ENCODE results near the gene OLFML1.
"Not testable (repeated sequence)": the region's sequence is repeated elsewhere in the genome, so short reads cannot be mapped to it uniquely, and the experiment has no call there.

The OLFML1 gene

DNA sequence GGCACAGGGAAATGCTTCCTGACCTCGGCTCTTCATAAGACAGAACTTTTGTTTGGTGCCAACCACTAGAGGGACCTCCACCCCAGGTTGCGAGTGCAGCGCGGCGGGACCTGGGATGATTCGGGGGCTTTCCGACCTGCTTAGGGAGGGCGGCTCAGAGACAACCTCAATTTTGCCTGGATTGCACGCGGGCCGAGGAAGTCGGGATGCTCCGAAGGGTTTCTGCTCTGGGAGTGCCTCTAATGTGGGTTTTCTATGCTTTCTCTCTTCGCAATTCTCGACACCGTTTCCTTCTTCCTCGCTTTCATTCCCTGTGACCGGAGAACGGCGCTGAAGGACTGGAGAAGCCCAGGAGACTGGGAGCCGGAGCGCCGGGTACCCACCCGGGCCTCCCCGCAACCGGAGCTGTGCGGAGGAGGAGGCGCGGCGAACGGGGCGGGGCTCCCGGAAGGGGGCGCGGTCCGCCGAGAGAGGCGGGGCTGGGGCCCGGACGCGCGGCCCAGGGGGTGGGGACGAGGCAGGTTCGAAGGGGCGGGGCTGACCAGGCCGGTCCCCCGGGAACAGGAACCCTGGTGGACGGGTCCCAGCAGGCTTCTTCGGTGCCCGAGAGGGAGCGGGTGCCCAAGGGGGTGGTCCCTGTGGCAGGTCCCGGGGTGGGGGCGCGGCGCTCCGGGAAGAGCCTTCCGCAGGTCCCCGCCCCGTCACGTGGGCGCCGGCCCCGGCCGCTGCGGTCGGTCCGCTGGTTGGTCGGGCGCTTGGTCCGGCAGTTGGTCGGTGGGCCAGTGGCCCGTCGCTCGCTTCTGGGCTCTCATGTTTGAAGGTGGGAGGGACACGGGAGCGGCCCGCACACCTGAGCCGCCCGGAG lies 28.2 kb downstream of the OLFML1 start, which contains the start of gene PPFIBP2:
Gene PPFIBP2 (plus strand): TSS at position 766 of the 865 bp plus-strand sequence. CDS start 35,477 bp downstream, outside the sequence.
- DNase-seq = peak; percentile 35

- no peak for DNase-seq
Observed at GRCh38 chr11:7514099-7514591, 28.8 kb downstream of the OLFML1 start.

DNA sequence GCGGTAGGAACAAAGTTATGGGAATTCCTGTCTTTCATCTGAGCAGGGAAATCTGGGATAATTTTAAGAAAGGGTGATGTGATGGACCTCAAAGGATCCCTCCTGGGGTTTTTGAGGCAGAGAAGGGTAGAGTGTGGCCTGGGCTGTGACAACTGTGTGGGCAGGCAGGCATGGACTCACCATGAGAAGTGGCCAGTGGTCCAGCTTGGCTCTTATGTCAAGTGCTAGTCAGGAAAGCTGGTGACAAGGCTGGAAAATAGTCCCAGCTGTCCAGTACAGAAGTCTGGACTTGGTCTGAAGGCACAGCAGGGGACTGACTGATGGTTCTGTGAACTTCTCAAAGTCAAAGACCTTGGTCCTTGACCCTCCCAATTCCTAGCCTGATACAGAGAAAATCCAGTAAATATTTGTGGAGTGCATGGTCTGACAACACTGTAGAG lies 30.2 kb downstream of the OLFML1 start:
- DNase-seq = no peak

GRCh38 chr11:7516475-7516874 lies 31.2 kb downstream of the OLFML1 start:
- no peak for DNase-seq

DNA sequence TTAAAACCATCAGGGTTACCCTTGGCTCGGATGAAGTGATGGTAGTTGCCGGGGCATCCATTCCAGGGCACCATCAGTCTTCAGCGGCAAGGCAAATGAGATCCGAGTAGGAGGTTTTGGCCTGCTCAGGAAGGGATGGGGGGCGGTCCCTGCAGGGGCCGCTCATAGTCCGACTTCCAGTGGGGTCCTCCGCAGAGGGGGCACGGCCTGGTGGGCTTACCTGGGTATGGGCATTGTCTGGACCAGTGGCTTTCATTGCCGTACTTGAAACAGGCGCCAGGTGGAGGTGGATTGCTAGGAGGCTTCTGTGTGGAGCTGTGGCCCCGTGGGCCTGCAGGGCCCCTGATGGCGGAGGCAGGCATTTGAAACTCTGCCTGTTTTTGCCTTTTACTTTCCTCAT lies 32.4 kb downstream of the OLFML1 start:
- DNase-seq = not testable (repeated sequence)

GRCh38 chr11:7518811-7519562 lies 33.7 kb downstream of the OLFML1 start:
- DNase-seq = no peak

DNA sequence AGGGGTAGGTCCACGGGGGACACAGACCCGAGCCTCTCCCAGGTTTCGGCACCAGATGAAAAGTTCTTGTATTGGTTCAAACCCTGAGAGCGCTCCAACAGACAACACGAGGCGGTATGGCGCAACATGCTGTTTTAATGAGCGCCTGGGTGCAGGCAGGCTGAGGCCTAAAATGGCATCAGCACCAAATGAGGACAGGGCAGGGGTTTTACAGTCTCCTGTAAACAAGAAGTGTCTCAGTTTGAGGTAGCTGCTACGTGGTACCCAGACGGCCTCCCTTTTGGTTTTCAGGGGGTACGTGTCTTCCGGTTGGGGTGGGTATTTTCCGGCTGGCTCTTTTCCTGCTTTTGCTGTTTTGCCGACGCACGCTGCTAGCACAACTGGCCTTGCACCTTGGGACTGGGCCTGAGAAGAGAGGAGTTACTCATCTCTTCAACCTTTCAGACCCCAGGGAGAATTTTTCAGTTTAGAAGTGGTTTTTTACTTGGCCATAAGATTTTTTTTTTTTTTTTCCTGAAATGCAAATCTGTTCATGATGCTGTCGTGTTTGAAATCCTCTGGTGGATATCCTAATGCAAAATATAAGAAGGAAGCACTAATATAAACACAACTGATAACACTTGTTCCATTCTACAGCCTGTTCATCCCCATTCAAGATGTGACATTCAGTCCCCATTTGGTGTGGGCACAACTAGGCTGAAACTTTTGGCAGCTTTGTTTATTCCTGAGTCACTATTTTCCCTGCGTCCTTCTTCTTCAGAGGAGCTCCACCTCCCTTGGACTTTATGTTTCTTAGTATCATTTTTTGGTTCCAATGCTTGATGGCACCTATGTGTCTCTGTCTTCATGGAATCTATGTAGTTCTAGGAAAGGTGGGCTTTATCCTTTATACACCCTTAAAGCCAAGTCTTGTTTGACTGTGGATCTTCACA lies 35.0 kb downstream of the OLFML1 start:
- no peak for DNase-seq

DNA sequence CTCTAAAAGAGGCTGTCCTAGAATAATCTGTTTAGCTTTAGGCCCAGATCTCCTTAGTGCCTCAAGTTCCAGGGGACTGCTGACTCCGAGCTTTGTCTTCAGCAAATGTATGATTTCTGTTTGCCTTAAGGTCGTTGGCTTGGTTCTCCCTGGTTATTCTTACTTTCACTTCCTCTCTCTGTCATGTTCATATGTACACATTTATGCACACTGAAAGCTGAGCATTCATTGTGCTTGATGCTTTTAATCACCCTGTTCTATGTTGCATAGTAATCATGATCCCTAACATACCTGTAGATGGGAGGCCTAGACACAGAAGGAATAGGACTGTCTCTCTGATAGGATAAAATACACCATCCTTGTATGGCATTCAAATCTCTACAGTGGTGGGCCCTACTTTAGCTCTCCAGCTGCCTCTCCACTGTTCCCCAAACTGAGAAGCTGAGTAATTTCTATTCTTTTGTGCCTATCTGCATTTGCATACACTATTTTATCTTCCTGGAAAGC lies 35.7 kb downstream of the OLFML1 start:
- no peak for DNase-seq

DNA sequence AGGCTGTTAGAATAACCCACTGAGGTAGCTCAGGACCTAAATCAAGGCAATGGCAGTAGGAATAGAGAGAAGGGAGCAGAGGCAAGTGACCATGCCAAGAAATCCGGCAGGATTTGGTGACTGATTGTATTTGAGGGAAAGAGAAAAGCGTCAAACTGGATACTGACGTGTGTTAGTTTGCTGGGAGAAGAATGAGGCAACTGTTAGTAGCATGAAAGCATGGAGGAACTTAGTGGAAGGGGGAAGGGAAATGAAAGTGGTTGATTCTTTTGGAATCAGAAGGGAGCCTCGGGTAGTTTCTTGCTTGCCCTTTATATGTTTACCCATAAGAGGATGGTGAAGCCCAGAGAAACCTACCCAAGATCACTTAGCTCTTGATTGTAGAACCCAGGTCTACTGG lies 36.8 kb downstream of the OLFML1 start:
- DNase-seq = no peak

DNA sequence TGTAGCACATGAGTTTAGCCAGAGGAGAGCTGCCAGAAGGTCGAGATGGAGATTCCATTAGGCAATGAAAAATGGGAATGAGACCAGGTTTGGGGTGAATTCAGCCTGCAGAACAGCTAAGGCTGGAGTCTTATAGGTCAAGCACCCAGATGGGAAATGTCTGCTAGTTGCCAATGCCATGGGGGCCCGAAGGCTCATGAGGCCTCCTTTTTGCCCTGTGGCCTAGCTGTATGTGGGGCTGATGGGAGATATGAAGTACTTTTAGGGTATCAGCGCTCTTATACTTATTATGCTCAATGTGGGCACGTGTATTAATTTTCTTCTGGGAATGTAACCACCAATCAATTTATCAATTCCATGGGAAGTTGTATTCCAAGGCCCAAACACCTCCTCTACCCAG lies 37.2 kb downstream of the OLFML1 start:
- DNase-seq = no peak

- DNase-seq = no peak
Observed at GRCh38 chr11:7523416-7524210, 38.3 kb downstream of the OLFML1 start.

DNA sequence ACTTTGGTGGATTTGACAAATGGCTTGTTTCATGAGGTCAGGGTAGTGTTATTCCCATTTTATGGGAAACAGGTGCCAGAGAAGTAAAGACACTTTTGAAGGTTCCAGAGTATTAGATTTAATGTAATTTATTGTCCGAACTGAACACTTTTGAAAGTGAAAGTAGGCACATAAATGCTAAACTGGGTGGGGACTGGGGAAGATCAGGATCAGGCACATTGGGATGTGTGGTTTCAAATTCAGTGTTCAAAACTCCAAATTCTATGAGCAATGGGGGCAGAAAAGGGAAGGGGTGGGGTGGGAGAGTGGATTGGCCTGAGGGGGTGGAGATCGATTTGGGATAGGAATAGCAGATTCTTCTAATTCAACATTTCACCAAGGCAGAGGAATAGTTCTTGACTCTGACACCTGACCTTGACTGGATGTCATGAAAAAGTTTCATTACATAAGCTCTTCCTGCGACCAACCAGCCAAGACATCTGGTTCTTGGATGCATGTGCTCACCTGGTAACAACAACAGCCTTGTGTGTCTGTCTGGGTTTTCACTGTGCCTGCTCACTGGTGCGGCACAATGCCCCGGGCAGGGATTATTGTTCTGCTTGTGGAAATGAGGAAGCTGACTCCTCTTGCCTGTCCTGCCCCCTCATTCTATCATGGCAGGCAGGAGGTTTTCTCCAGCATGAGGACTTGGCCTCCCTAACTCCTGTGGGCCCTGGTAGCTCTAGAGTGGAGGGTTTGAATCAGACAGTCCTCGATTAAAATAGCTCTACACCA lies 39.3 kb downstream of the OLFML1 start:
- DNase-seq = peak; percentile 16

GRCh38 chr11:7525424-7525823 lies 40.1 kb downstream of the OLFML1 start:
- DNase-seq = no peak

- DNase-seq = no peak
Observed at GRCh38 chr11:7527029-7527428, 41.7 kb downstream of the OLFML1 start.

DNA sequence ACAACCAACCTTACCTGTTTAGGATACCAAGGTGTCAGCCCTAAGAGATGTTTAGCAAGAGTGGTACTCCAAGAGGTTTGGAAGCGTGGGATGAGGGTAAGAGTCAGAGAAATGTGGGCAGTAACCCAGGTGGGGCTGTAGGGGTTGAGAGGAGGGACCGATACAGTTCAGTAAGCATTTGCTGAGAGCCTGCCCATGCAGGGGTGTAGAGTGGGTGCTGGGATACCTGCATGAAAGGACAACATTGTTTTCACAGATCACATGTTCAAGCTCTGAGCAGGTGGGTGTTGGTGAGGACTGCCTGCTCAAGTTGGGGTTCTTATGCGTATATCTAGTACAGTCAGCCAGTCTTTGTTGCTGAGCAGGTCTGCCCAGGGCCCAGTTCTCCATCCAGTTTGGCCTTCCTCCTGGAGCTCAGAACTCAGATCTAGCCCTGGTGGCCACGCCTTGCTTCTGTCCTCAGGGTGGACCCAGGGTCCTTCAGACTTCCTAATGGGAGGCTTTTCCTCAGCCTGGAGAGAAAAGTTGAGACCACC lies 43.3 kb downstream of the OLFML1 start:
- DNase-seq = no peak

DNA sequence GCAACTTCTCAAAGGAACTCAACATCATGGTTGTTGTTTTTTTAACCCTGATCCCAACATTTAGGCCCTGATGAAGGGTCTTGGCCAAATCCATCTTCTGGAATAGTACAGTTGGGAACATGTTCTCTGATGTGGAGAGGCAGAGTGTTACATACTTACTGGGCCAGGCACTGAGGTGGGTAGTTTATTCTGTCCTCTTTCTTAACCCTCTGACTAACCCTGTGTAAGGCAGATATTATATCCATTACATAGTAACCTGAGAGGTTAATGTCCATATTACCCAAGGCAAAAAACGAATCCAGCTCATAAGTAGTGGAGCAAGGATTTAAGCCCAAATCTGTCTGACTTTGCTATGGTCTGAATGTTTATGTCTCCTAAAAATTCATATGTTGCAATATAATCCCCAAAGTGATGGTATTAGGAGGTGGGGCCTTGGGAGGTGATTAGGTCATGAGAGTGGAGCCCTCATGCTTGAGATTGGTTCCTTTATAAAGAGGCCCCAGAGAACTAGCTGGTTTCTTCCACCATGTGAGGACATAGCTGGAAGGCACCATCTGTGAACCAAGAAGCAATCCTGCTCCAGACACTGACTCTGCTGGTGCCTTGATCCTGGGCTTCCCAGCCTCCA lies 44.8 kb downstream of the OLFML1 start:
- DNase-seq = no peak

DNA sequence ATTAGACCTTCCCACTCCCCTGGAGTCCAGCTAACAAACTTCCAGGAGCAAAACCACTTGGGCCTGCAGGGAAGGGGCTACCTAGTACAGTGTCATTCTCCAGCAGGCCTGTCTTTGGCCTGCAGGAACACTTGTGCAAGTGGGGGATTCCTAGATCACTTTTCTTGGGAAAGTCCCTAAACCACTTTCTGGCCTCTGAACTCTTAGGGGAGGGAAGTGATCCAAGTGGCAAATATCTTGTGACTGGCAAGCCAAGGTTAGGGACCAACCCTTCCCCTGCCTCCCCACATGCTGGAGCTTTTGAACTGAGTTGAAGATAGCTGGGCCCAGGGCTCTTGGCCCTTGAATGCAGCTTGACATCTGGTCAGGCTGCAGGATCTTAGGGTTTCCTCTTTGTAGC lies 45.7 kb downstream of the OLFML1 start:
- no peak for DNase-seq

DNA sequence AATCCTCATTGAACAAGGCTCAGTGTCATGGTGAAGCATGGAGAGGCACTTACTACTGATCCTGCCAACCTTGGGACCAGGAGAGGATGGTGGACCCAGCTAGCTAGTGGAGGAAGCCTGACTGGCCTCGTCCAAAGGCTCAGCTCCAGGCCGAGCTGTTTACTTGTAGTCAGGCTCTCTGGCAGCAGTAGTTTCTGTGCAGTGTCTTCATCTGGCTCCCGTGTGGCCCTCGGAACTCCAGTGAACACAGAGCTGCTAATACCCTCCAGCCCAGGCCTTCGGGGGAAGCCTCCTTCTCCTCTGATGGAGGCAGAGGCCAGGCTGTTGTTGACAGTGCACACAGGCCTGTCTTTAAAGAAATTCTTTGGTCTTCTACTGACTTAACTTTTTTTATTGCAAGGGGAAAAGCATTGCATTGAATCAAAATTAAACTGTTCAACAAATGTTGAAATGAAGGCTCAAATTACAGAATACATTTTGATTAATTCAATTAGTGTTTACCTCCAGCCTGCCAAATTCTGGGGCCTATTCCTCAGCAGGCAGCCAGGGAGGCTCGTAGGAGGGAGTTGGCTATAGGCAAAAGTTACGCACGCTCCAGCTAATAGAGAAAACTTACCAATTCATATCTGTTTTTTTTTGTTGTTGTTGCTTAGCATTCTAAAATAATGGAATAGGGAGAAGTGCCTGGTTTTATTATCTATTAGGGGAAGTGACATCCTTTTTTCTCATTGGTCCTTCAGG lies 47.3 kb downstream of the OLFML1 start:
- no peak for DNase-seq

All from NCI-H1048 (cell line).